ENCODE results near the gene LAMA3. TPM values are rescaled to one million over a fixed set of nuclear protein-coding genes. Genes with fewer than 3 reads are reported as not detected.

The LAMA3 gene
- total RNA-seq, 6 experiments from 2014 or later: 1.3 to 5.0 (median 3.0) TPM

DNA sequence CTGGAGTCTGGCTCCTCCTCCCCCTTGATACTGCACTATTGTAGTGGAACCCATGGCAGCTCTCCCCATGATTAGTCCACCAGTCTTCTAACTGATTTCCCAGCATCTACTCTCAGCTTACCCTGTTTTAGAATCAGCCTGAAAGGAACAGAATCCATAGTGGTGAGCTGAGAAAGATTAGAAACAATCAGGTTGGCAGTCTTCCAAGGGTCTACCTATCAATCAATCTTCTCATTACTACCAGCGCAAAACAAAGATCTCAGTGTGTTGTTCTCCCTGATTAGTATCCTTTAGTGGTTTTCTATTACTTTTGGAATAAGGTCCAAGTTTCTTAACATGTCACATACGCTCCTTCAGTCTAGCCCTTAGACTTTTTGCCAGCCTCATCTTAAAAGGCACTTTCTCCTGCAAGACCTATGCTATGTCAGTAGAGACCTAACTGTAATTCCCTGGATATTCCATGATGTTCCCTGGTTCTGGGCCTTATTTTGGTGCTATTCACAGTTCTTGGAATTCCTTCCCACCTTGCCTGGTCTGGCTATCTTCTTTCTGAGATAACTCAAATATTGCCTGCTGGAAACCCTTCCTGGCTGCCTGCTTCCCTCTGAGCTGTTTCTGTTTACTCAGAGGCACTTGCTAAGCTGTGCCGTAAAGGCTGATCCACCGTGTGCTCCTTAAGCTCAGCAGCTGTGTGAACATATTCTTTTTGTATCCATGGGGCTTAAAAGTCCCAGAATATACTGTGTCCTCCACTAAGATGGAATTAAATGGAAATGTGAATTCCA lies 32.6 kb downstream of the LAMA3 start:
- H3K4me3 ChIP-seq: no peak overlapping the region
- no peaks in the 10 kb centered on the region for H3K4me1 ChIP-seq
- H3K27ac ChIP-seq: no peak overlapping the region
- no peak for ATAC-seq
- WGBS (ENCODE audit: insufficient coverage, low coverage, low lambda C conversion rate, missing lambda C conversion rate): 52% methylated on average over 4 of the region's 4 CpGs
- H3K9me3 ChIP-seq: no peaks in the 10 kb centered on the region
- H3K36me3 ChIP-seq: no peaks in the 10 kb centered on the region
- intact Hi-C loops (cut with DNase I): no loop called here
- no peak for TF ChIP-seq CTCF (IDR thresholded peaks at IDR 0.05)
- TF ChIP-seq POLR2A (IDR thresholded peaks at IDR 0.05): no peak
- no peaks in the 10 kb centered on the region for H3K27me3 ChIP-seq
- no peak for DNase-seq

DNA sequence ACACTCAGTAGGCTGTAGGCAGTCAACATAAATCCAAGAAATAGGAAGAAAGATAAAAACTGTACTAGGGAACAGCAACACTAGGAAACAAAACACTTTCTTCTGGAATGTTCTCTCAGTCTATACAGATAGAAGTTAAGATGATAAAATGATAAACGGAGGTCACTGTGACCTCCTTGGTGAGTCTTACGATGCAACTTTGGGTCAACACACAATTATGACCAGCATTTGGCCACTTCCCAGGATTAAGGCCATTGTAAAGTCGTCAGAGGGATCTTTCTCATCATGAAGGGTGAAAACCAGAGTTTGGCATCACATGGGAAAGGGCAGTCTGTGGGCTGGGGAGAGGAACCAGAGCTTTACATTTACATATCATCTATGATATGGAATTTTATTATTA lies 33.4 kb downstream of the LAMA3 start:
- intact Hi-C loops (cut with DNase I): no loop called here
- no peak for TF ChIP-seq CTCF (IDR thresholded peaks at IDR 0.05)
- no peak for TF ChIP-seq POLR2A (IDR thresholded peaks at IDR 0.05)
- H3K9me3 ChIP-seq: no peaks in the 10 kb centered on the region

GRCh38 chr18:23723121-23723520 lies 33.9 kb downstream of the LAMA3 start:
- ATAC-seq (no peak), DNase-seq (no peak)
- intact Hi-C loops (cut with DNase I): no loop called here
- WGBS (ENCODE audit: insufficient coverage, low coverage, low lambda C conversion rate, missing lambda C conversion rate): 92% methylated on average over 2 of the region's 2 CpGs
- Histone ChIP-seq H3K27ac (no peak overlapping the region), H3K4me1 (no peaks in the 10 kb centered on the region), H3K36me3 (no peaks in the 10 kb centered on the region), H3K4me3 (no peak overlapping the region), H3K9me3 (no peaks in the 10 kb centered on the region), H3K27me3 (no peaks in the 10 kb centered on the region)
- no peak for TF ChIP-seq CTCF (IDR thresholded peaks at IDR 0.05)
- TF ChIP-seq POLR2A (IDR thresholded peaks at IDR 0.05): no peak

More for the DNA sequence above, 33.4 kb downstream of the LAMA3 start:
- H3K36me3 ChIP-seq: no peaks in the 10 kb centered on the region
- H3K4me3 ChIP-seq: no peak overlapping the region
- no peaks in the 10 kb centered on the region for H3K27me3 ChIP-seq
- no peaks in the 10 kb centered on the region for H3K4me1 ChIP-seq
- no peak overlapping the region for H3K27ac ChIP-seq
- ATAC-seq: no peak
- 69% methylated on average over 3 of the region's 3 CpGs for WGBS (ENCODE audit: insufficient coverage, low coverage, low lambda C conversion rate, missing lambda C conversion rate)
- no peak for DNase-seq

DNA sequence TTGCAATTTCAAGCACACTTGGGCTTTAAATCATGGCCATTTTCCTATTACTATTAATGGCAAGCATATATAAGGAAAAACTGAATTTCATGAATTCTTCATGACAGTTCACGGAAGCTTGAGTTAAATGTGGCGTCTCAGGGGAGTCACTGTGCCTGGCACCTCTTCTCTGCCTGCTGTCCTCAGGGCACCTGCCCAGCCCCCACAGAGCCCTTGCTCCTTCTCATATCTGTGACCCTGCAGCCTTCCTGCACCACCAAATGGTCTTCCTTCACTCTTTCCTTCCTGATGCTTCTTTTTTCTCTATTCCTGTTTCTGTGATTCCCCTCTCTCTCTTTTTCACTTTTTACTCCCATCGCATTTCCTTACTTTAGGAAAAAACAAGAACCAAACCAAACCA lies 35.4 kb downstream of the LAMA3 start:
- WGBS (ENCODE audit: insufficient coverage, low coverage, low lambda C conversion rate, missing lambda C conversion rate): 84% methylated on average over 3 of the region's 3 CpGs
- TF ChIP-seq POLR2A (IDR thresholded peaks at IDR 0.05) (no peak), CTCF (IDR thresholded peaks at IDR 0.05) (no peak)

More for the DNA sequence above, 35.4 kb downstream of the LAMA3 start:
- Histone ChIP-seq H3K27me3 (no peaks in the 10 kb centered on the region), H3K27ac (no peak overlapping the region), H3K4me1 (no peaks in the 10 kb centered on the region), H3K36me3 (no peaks in the 10 kb centered on the region), H3K9me3 (no peaks in the 10 kb centered on the region), H3K4me3 (no peak overlapping the region)
- intact Hi-C loops (cut with DNase I): no loop called here
- ATAC-seq (no peak), DNase-seq (no peak)

All from right lobe of liver (tissue), 6 donors.